GM18526 (cell line): Measurements from ENCODE around the gene MUC4.

ENCODE experiments used
- POLR2A ChIP-seq: IDR thresholded peaks from 3 replicates; pipeline ENCODE4 v1.6.1; 2011; ENCODE audit not compliant: insufficient read length; ENCODE audit errors: extremely low read depth

MUC4 gene

GRCh38 chr3:195803289-195803908 lies 8.3 kb downstream of the MUC4 start:
- no peak for TF ChIP-seq POLR2A

- TF ChIP-seq POLR2A: no peak
Observed at GRCh38 chr3:195802795-195803194, 8.9 kb downstream of the MUC4 start.

- TF ChIP-seq POLR2A: no peak
Observed at GRCh38 chr3:195802261-195802701, 9.4 kb downstream of the MUC4 start.

- TF ChIP-seq POLR2A: no peak
Observed at GRCh38 chr3:195801251-195802183, 10.2 kb downstream of the MUC4 start.

- TF ChIP-seq POLR2A: no peak
Observed at GRCh38 chr3:195800240-195800639, 11.5 kb downstream of the MUC4 start.

GRCh38 chr3:195796795-195797194 lies 14.9 kb downstream of the MUC4 start:
- TF ChIP-seq POLR2A: no peak

- TF ChIP-seq POLR2A: no peak
Observed at GRCh38 chr3:195794708-195795107, 17.0 kb downstream of the MUC4 start.

GRCh38 chr3:195790901-195791300 lies 20.8 kb downstream of the MUC4 start:
- no peak for TF ChIP-seq POLR2A

- no peak for TF ChIP-seq POLR2A
Observed at GRCh38 chr3:195788711-195789581, 22.8 kb downstream of the MUC4 start.

- no peak for TF ChIP-seq POLR2A
Observed at GRCh38 chr3:195777975-195778374, 33.8 kb downstream of the MUC4 start.

- TF ChIP-seq POLR2A: no peak
Observed at GRCh38 chr3:195774917-195775316, 36.8 kb downstream of the MUC4 start.

GRCh38 chr3:195773956-195774537 lies 37.7 kb downstream of the MUC4 start:
- TF ChIP-seq POLR2A: no peak

- no peak for TF ChIP-seq POLR2A
Observed at GRCh38 chr3:195771646-195772300, 40.0 kb downstream of the MUC4 start.

- TF ChIP-seq POLR2A: no peak
Observed at GRCh38 chr3:195770081-195770840, 41.5 kb downstream of the MUC4 start.
